K562 (cell line): ENCODE data around the gene OCSTAMP. TPM values are rescaled to one million over a fixed set of nuclear protein-coding genes. Genes with fewer than 3 reads are reported as not detected.

Source experiments
- ATAC-seq: fragments of 200-7000 bp; cut with Tn5 transposase; 3 replicates; pipeline ENCODE4 v1.9.1; 2020; ENCODE audit warnings: moderate library complexity
- BruUV-seq: library from RNA; stranded (reverse); fragments of 400-500 nt; replicated peaks from 2 replicates; lab custom pipeline; 2021; lab: Mats Ljungman, UMichigan
- CTCF ChIA-PET: fragments of 300-600 bp; formaldehyde crosslinking; extraction: SDS; loops from one replicate; lab custom pipeline; 2021; ENCODE audit warnings: low intra/inter-chr PET ratio; lab: Yijun Ruan, JAX
- POLR2A ChIA-PET: fragments of 300-600, 350-650 bp; sonication (Branson Sonifier 250); formaldehyde crosslinking; extraction: SDS; loops from one replicate; lab custom pipeline; 2021; ENCODE audit warnings: antibody characterized with exemption, inconsistent platforms; lab: Yijun Ruan, JAX
- DNase-seq, 4 experiments: peaks; one replicate each; pipeline versions ENCODE4 v3.0.0 to v3.0.0-alpha.2; 2011 to 2018; ENCODE audit warnings: low spot score in 3 of 4, mixed read lengths in 3 of 4; ENCODE audit errors: extremely low read depth in 1 of 4
- FAIRE-seq: peaks from 2 replicates; lab custom pipeline; 2011; peaks lifted over from hg19 to GRCh38; lab: Jason Lieb, UNC
- H2AFZ ChIP-seq: 2 replicates; pipeline ENCODE4 v1.6.0; 2011; ENCODE audit warnings: low read depth, low read length, control low read depth, inconsistent platforms
- H3K27ac ChIP-seq: fragments of 200-600 bp; 3 replicates; pipeline ENCODE4 v1.8.0; 2011; ENCODE audit warnings: low read depth, mild to moderate bottlenecking, control low read depth, inconsistent platforms, low read length, moderate library complexity, mixed read lengths; ENCODE audit errors: extremely low read depth
- H3K27me3 ChIP-seq, 2 experiments: fragments of 300-600 bp in 1 of 2; 2 replicates in 1 of 2; 3 replicates in 1 of 2; pipeline versions ENCODE4 v1.6.0 to v1.8.0; 2011; ENCODE audit warnings: inconsistent platforms in 2 of 2, low read length in 2 of 2, mild to moderate bottlenecking in 1 of 2, mixed read lengths in 1 of 2, moderate library complexity in 1 of 2; ENCODE audit not compliant: control insufficient read depth in 2 of 2, insufficient read depth in 2 of 2
- H3K36me3 ChIP-seq: fragments of 300-600 bp; 3 replicates; pipeline ENCODE4 v1.8.0; 2011; ENCODE audit warnings: mild to moderate bottlenecking, low read length, inconsistent platforms; ENCODE audit not compliant: control insufficient read depth, insufficient read depth
- H3K4me1 ChIP-seq, 2 experiments: fragments of 200-600 bp in 1 of 2; replicated peaks in 1 of 2; 2 replicates in 1 of 2; 3 replicates in 1 of 2; pipeline versions ENCODE4 v1.5.1 to v1.8.0; 2011; ENCODE audit warnings: inconsistent platforms in 2 of 2, low read length in 2 of 2, mild to moderate bottlenecking in 1 of 2, mixed read lengths in 1 of 2, moderate library complexity in 1 of 2; ENCODE audit not compliant: control insufficient read depth in 2 of 2, insufficient read depth in 2 of 2
- H3K4me2 ChIP-seq: 2 replicates; pipeline ENCODE4 v1.6.1; 2011; ENCODE audit warnings: low read length, control low read depth, inconsistent platforms, mixed read lengths; ENCODE audit not compliant: insufficient read depth
- H3K4me3 ChIP-seq: fragments of 200-600 bp; sonication (generic), shearing (Covaris generic); 2 replicates; pipeline ENCODE4 v1.5.1; 2016; ENCODE audit warnings: control low read depth, inconsistent platforms
- H3K79me2 ChIP-seq: fragments of 200-600 bp; 3 replicates; pipeline ENCODE4 v1.8.0; 2011; ENCODE audit warnings: low read length, inconsistent platforms; ENCODE audit not compliant: control insufficient read depth, insufficient read depth
- H3K9ac ChIP-seq, 2 experiments: 2 replicates each; pipeline versions ENCODE4 v1.6.0 to v1.6.1; 2011; ENCODE audit warnings: low read depth in 2 of 2, low read length in 2 of 2, control low read depth in 1 of 2, inconsistent platforms in 1 of 2, mild to moderate bottlenecking in 1 of 2, mixed read lengths in 1 of 2; ENCODE audit not compliant: insufficient read depth in 1 of 2
- H3K9me1 ChIP-seq: one replicate; pipeline ENCODE4 v1.6.0; 2011; ENCODE audit warnings: inconsistent platforms, mild to moderate bottlenecking, low read length, moderate library complexity; ENCODE audit not compliant: control insufficient read depth, insufficient read depth
- H3K9me3 ChIP-seq: replicated peaks from 2 replicates; pipeline ENCODE4 v1.5.1; 2011; ENCODE audit warnings: low read depth, low read length, inconsistent platforms; ENCODE audit not compliant: control insufficient read depth, insufficient read depth
- H4K20me1 ChIP-seq: replicated peaks from 2 replicates; pipeline ENCODE4 v1.6.1; 2011; ENCODE audit warnings: low read length, inconsistent platforms, mixed read lengths; ENCODE audit not compliant: control insufficient read depth, insufficient read depth
- DEAF1 ChIP-seq: fragments of 450-650 bp; formaldehyde crosslinking; IDR thresholded peaks from 2 replicates; pipeline ENCODE4 v1.4.0; 2020; ENCODE audit warnings: mild to moderate bottlenecking, moderate library complexity
- RCOR1 ChIP-seq, 2 experiments: IDR thresholded peaks; 2 replicates each; pipeline ENCODE4 v1.6.1; 2012; ENCODE audit warnings: low read depth in 2 of 2, low read length in 2 of 2, borderline replicate concordance in 1 of 2, improper control_type of control experiment in 1 of 2
- SAFB ChIP-seq: fragments of 200-400 bp; formaldehyde crosslinking; IDR thresholded peaks from 2 replicates; pipeline ENCODE4 v1.6.1; 2017; ENCODE audit warnings: low read depth, low read length, borderline replicate concordance
- SMARCC2 ChIP-seq: fragments of 450-650 bp; IDR thresholded peaks from 2 replicates; pipeline ENCODE4 v1.6.1; 2017; ENCODE audit warnings: antibody characterized with exemption, moderate library complexity, mild to moderate bottlenecking, low read depth
- VEZF1 ChIP-seq: fragments of 200-800 bp; sonication (Bioruptor generic); IDR thresholded peaks from 2 replicates; pipeline ENCODE4 v1.6.1; 2017; ENCODE audit warnings: missing genetic modification characterization, missing compliant biosample characterization
- ZNF444 ChIP-seq: fragments of 250-450 bp; sonication (Bioruptor Pico); IDR thresholded peaks from 2 replicates; pipeline ENCODE4 v1.4.0; 2020; ENCODE audit warnings: mild to moderate bottlenecking, moderate library complexity
- WGBS: fragments of 100-300 bp; shearing (Covaris generic); methylation state at CpG from one replicate; pipeline ENCODE4 v1.1.6; 2016; ENCODE audit warnings: low coverage, mixed read lengths; ENCODE audit not compliant: insufficient coverage; ENCODE audit errors: missing lambda C conversion rate; 5-methylcytosine and 5-hydroxymethylcytosine counted together
- in situ Hi-C: fragments of 300-500 bp; cut with MboI; formaldehyde crosslinking; loops from 4 replicates; pipeline ENCODE4 v1.15.0; 2018; ENCODE audit warnings: inconsistent platforms, mixed read lengths
- intact Hi-C: fragments of 100-400 bp; cut with micrococcal nuclease; formaldehyde crosslinking; loops from 2 replicates; pipeline ENCODE4 v1.14.2; 2022
- polyA plus RNA-seq, 8 experiments: library from polyadenylated mRNA; depleted of rRNA in 4 of 8; stranded (reverse) in 5 of 8; unstranded in 3 of 8; fragments of >200 nt; fragmentation: Nextera tagmentation in 2 of 8; fragmentation: Illumina TruSeq in 1 of 8; extraction: Ambion mirVana in 2 of 8; extraction: Trizol in 1 of 8; gene quantifications; 2 replicates each; pipeline versions ENCODE4 v1.2.1 to v1.2.3, GENCODE V29; 2011 to 2014; ENCODE audit warnings: inconsistent platforms in 1 of 8, missing spikeins in 1 of 8
- total RNA-seq, 7 experiments: library from RNA; depleted of rRNA in 6 of 7; stranded (reverse); fragments of >200 nt in 6 of 7; fragmentation: Illumina TruSeq in 2 of 7; extraction: Trizol in 2 of 7; gene quantifications; 2 replicates each; pipeline versions ENCODE4 v1.2.1 to v1.2.3, GENCODE V29; 2011 to 2021; ENCODE audit warnings: low replicate concordance in 1 of 7

Gene OCSTAMP
- total and polyA plus RNA-seq, 9 of the 15 experiments (the other 6 are each of a cell fraction or from before 2014, with no cell fraction given) = not detected

GRCh38 chr20:46505506-46505905, 44.9 kb downstream of the OCSTAMP start:
- H3K27ac ChIP-seq = no peak overlapping the region
- peaks cover 7% of the 10 kb centered on the region for H3K9me3 ChIP-seq
- no peaks in the 10 kb centered on the region; the same call in 1 of the 2 replicates for H4K20me1 ChIP-seq
- ChIA-PET POLR2A (no interaction called here), CTCF (no interaction called here)
- H3K27me3 ChIP-seq = peaks cover 0 to 4% of the 10 kb centered on the region in 2 experiments; a peak in 1 of 5 replicates
- TF ChIP-seq RCOR1 (IDR thresholded peaks at IDR 0.05; ENCODE audit: borderline replicate concordance in 1 of 2, low read depth in 2 of 2, low read length in 2 of 2) = no peak
- no peak for TF ChIP-seq VEZF1 (CRISPR knock-in tag)
- TF ChIP-seq DEAF1 (CRISPR knock-in tag) = no peak
- no peak for TF ChIP-seq ZNF444 (CRISPR knock-in tag)
- TF ChIP-seq SAFB = no peak
- no peak for TF ChIP-seq SMARCC2
- no peaks in the 10 kb centered on the region for H3K36me3 ChIP-seq
- H3K4me2 ChIP-seq = no peak overlapping the region
- intact Hi-C loops (no loop called here), in situ Hi-C loops (no loop called here)
- BruUV-seq = no TSS peak
- H3K79me2 ChIP-seq = no peaks in the 10 kb centered on the region
- H3K4me1 ChIP-seq = no peaks in the 10 kb centered on the region
- H3K9ac ChIP-seq = no peak overlapping the region
- FAIRE-seq (no peak), ATAC-seq (no peak), DNase-seq (no peak)
- 0% methylated on average over 3 of the region's 3 CpGs for WGBS
- H3K9me1 ChIP-seq = no peaks in the 10 kb centered on the region
- no peak overlapping the region for H3K4me3 ChIP-seq
- H2AFZ ChIP-seq = no peak overlapping the region
